GM21786 (cell line): ENCODE measurements around the gene PITPNM3.

Experiments used
- ATAC-seq: cut with Tn5 transposase; IDR thresholded peaks from one replicate; pipeline ENCODE4 v1.9.1; 2021; ENCODE audit not compliant: unreplicated experiment

PITPNM3 gene

DNA sequence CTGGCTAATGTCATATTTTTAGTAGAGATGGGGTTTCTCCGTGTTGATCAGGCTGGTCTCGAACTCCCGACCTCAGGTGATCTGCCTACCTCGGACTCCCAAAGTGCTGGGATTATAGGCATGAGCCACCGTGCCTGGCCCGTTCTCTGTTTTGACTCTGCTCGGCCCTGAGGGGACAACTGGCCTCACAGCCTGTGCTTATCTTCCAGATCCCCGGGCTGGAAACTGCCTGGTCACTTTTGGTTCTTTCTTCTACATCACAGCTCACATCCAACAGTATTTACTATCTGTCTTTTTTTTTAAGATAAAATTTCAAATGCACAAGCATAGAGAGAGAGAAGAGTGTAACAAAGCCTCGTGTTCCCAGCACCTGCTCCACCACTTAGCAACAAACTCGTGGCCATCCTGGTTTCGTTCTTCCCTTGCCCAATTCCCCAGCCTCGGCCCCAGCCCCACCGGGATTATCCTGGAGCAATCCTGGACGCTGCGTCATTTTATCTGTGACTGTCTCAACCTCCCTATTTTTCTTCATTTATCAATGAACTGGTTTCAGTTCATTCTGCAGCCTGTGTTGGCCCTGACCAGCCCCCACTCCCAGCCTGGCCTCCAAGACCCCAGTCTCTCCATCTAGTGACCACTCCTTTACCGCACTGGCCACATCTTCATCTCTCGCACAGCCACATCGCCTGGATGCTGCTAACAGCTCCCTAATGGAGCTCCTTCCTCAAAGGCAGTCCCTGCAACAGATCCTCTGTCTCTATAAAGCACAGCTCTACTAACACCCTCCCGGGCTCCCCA lies 91.0 kb downstream of the PITPNM3 start:
- ATAC-seq, result no peak

DNA sequence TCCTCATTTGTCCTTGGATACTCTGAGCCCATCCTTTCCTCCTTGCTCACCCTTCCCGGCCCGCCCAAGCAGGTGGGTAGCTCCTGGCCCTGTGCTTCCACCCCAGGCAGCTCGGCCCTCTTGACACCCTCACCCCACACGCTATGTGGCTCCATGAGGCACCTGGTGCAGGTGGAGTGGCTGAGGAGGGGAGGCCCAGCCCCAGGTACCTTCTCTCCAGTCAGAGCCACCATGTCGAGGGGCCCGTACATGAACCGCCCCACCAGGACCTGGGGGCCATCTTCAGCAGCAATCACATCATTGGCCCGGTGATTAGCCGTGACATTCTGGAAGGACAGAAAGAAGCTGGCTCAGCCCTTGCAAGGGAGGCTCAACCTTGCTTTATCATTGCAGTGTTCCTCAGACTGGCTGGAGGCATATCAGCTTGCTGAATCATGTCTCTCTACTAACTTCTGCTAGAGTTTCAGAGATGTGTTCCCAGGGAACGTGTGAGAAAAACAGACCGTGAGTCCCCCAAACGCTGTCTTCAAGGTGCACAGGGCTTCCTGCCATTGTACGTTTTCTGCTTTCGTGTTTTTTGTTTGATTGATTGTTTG lies 91.8 kb downstream of the PITPNM3 start:
- ATAC-seq, result no peak

DNA sequence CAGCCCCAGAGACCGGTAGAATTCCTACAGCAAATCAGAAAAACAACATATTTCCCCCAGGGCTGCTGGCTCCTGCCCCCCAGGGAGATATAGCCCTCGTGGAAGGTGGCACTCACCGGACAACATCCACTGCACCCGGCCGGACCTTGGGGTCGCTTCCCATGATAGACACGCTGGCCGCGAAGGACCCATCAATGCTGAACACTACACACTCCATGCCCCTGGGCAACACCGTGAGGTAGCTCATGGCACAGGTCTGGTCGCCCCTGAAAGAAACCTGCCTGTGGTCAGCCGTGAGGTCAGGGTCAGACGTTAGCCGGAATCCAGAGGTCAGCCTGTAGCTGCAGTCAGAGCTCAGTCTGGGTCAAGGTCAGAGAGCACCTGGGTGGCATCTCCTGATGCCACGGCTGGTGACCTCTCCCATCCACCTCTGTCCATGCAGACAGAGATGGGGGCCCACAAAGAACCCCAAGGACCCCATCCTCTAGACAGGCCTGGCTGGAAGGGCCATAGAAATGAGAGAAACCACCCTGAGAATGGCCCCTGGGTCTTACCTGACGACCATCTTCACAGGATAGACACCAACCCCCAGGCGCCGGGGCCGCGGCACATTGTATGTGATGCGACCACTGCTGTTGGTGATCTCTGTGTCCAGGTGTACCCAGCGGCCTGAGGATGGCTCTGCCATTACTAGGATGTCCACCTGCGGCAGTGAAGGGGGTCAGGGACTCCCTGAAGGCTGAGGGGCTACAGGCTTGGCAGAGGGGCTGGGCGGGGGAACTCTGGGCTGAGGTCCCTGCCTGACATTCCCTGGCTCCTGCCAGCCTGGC lies 92.5 kb downstream of the PITPNM3 start:
- ATAC-seq, result no peak

DNA sequence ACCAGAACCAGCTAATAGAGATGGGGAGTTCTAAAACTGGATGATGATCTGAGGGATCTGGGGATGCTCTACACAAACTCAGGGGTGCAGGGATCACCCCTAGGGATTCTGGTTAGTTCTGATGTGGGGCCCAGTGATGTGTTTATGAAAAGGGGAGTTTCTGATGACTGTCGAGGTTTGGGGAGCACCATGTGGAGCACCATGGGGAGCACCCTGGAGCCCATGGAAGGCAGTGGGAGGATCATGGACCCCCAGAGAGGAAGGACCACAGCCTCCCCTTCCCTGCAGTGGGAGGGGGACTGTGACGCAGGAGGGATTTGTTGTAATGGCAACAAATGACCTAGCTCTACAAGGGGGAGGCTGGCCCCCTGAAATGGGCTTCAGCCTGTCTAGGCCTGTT lies 93.7 kb downstream of the PITPNM3 start:
- ATAC-seq, result no peak

DNA sequence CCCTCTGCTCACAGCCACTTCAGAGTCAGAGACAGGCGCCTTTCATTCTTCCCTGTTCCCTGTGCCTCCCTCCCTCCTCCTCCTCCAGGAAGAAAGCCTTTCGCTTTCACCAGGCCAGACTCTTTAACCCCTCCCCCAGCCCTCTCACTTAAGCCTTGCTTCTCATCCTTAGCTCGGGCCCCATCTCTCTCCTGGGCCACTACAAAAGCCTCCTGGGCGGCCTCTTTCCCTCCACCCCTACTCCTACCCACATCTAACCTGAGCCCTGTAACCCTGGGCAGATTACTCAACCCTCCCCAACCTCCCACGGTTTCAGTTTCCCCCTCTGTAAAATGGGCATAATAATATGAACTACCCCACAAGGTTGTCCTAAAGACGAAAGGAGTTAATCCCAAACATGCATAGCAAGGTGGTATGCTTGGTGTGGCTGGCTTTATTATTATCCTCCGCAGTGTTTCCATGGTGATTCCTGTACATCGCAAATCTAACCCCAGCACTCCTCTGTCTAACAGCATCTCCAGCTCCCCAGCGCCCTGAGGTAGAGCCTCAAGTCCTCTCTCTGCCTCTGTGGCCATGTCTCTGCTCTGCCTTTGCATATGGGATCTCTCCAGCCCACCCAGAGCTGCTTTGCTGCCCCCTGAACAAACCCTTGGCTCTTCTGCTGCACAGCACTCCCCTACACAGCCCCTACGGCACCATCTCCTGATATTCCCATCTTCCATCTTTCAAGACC lies 94.4 kb downstream of the PITPNM3 start:
- ATAC-seq, result no peak

DNA sequence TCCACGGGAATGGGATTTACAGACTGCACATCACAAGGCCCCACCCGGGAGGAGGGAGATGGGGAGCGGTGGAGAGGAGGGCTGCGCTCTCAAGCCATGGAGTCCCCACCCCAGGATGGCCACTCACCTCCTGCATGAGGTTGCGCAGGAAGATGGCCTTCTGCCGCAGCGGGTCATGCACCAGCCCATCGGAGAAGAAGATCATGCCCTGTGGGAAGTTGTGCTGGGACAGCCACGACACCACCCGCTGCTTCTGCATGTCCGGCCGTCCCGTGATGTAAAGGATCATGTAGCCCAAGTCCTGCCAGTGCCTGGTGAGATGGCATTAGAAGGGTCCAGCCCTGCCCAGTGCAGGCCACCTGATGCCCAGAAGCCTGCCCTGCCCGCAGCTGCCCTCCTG lies 95.1 kb downstream of the PITPNM3 start:
- ATAC-seq, result no peak

DNA sequence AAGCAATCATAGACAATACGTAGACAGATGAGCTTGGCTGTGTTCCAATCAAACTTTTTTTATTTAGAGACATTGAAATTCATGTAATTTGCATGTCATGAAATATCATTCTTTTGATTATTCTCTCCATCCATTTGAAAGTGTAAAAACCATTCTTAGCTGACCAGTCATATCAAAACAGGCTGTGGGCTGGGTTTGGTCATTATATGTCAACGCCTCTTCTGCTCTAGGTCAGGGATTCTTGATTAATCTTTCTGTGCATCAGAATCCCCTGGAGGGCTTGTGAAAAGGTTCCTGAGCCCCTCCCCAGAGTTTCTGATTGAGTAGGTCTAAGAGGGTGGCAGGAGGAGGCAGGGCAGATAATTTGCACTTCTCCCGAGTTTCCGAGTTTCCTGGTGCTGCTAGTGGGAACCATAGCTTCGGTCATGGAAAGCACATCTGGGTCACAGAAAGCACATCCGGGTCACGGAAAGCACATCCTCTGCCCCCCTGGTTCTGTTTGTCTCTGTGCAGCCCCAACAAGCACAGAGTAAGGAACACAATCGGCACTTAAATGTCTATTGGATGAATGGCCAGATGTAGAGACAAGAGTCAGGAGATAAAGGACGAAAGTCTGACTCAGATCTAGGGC lies 95.7 kb downstream of the PITPNM3 start:
- no peak for ATAC-seq

DNA sequence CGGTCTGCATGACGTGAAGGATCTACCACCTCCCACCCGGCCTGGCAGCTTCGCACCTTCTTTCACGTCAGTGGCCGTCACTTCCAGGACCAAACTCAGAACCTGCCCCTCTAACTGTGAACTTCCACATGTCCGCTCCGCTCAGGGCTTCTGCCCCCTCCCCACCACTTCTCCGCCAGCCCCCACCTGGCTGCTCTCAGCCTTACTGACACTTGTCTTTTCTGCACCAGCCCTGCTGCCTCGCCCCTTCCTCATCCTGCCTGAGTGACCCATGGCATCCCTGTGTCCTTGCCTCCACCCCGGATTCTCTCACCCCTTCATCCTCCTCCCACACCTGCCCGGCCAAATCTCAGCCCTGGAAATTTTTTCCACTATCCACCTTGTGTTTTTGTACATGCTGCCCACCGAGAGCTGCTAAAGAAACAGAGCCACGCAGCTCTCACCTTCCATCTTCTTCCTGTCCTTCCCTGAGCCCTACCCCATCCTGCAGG lies 97.8 kb downstream of the PITPNM3 start:
- no peak for ATAC-seq

DNA sequence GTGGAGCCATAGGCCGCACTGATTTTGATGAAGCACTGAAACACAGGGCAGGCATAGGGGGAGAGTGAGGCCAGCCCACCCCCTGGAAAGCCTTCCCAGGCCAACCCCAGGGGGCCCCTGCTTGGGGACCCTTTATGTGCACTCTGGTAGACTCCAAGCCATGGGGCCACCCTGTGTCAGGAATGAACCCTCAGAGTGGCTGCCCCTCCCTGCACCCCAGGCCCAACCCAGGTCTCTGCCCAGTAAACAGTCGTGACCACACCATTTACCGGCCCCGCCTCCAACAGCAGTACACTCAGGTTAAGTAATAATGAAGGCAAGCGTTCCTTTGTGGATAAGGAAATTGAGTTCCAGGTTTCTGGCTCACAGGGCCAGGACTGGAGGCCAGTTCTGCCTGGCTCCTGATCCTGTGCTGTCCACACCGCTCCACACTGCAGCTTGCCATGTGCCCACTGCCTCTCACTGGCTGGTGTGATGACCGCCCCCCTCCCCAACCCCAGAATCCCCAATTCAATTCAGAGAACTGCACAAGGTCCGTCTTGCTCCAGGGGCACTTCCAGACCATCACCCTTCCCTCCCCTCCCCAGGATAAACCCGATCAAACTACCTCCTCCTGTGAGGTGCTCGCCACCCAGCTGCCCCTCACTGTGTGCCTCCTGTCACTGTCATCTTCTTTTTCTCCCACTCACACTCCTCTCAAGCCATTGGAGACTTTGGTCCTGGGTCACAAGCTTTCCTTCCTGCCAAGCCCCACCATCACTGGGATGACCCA lies 98.5 kb downstream of the PITPNM3 start:
- ATAC-seq, result no peak

DNA sequence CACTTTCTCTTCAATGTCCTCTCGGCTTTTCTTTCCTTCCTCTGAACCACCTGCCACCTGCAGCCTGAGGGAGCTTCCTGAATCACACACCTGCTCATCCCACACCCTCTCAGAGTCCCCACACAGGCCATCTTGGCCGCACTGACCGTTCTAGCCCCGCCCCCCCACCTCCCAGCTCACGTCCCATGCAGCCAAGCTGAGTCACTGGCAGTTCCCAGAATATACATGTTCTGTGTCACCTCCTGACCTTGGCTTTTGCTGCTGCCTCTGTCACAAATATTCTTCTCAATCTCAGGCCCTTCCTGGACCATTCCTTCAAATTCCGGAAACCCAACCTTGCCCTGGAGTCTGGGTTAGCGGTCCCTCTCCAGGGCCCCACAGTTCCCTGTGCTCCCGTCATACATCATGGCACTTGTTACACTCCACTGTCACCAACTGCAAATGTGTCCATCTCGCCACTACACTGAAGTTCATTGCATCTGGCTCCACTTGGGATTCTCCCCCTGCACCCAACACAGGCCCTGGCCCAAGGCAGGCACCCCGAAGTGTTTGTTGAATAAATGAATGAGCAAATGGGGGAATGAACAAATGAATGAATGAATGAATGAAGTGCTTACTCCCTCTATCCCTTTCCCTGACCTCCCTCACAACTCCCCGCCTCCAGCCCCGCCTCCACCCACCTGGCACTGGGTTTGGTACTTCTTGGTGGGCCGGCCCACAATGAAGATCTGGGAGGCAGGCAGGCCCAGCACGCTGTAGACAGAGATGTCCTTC lies 99.3 kb downstream of the PITPNM3 start:
- no peak for ATAC-seq

DNA sequence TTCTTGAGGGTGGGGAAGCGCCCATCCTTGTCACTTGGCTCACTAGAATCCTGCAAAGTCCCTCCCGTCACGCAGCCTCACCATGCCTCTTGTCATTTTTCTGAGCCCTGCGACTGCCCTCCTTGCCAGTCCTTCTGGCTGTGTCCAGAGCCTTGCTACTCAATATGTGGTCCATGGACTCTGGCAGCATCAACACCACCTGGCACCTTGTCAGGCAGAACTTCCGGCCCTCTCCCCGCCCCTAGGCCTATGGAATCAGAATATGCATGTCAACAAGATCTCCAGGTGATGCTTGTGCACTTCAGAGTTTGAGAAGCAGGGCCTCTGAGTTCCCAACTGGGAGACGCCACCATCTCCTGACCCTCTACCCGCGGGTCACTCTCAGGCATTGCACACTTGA lies 100.0 kb downstream of the PITPNM3 start:
- ATAC-seq, result no peak

DNA sequence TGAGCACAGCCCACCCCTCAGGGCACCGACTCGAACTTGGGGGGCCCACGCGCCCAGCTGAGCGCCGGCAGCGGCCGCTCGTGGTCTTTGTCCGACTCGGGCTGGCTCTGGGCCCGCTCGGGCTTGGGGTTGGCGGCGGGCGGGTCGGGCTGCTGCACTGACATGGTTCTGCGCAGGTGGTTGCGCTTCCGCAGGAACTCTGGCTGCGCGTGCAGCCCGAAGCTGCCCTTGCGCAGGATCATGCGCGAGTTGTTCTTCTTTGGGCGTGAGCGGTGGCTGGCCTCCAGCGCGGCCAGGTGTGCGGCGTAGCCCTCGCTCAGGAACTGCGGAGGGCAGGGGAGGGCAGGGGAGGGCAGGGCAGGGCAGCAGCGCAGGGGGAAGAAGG lies 101.0 kb downstream of the PITPNM3 start:
- ATAC-seq, result no peak

DNA sequence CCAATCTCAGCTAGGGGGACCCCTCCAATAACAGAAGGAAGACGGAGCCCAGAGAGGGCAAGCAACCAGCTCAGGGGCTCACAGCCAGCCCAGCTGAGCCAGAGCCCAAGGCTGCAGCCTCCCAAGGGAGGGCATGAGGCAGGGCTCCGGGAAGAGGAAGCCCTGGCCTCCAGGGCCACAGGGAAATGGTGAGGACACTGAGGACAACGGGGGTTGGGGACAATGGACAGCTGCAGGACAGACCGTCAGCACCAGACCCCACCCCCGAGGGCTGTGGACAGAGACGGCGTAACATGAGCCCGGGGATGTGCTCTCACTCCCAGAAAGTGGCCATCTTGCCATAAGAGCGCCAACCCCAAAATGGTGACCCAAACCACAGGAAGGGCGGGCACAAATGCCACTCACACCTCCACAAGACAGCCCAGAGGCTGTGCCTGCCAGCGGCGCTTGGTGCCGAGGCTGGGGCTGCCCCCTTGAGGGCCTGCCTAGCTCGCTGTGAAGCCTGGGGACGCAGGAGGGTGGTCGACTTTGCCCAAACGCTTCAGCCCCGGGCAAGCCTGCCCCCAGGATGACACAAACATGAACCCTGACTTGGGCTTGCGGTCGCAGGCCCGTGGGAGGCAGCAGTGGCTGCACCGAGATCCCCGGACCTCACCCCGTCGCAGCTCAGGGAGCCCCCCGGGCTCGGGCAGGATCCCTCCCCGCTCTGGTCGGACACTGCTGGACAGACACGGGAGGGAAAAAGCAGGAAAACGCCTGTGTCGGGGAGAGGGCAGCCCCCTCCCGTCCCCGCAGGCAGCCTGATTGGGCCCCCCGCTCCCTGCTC lies 101.6 kb downstream of the PITPNM3 start:
- ATAC-seq, result no peak

DNA sequence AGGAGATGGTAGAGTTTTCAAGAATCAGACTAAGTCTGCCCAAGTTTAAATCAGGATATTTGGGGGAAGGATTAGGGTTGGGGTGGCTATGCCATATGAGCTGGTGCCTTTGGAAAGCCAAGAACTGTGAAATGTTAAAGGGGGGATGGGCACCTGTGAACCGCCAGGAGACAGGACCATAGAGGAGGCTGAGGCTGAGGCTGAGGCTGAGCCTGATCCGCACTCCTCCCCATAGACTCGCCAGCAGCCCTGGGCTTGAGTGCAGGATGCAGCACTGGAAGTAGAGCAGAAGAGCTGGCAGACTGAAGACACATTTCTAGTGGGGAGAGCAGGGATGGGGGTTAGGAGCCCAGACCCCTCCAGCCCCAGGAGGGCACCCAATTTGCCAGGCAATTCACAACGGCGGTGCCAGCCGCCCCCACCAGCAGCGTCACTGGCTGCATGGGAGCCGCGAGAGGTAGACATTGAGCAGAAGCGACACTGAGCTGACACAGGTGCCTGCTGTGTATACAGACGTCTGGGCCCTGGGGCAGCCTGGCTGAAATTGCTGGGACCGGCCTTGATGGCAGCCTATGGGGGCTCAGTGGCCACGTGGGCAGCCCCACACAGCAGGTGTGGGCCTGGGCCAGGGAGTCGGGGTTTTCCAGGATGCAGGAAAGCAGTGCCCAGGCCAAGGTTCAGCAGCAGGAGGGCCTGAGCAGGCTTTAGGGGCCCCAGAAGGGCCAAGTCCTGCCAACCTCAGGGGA lies 102.9 kb downstream of the PITPNM3 start:
- ATAC-seq, result no peak

DNA sequence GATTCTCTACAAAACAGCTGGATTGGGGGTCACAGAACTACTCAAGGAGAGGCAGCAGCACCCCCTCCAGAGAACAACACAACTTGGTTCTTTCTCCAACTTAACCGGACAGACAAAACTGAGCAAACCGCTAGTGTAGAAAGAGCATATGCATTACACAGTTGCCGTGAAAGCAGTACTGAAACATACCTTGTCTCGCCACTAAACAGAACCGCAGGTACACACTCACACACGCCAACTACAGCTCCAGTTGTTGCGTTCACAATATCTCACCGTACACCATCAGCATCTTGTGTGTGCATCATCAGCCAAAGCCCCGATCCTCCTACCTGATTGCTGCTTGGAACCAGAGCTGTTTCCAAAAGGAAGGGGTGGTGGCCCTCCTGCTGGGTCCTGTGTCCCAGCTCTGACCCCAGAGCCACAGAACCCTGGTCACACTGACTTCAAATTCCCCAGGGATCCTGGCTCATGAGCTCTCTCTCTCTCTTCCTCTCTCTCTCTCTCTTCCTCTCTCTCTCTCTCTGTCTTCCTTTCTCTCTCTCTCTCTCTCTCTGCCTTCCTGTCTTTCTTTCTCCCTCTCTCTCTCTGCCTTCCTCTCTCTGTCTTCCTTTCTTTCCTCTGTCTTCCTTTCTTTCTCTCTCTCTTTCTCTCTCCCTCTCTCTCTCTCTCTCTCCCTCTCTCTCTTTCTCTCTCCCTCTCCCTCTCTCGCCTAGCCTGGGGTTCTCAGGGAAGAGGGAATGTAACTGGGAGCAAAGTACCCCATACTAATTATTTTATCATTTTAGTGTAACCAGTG lies 103.7 kb downstream of the PITPNM3 start:
- ATAC-seq, result no peak

DNA sequence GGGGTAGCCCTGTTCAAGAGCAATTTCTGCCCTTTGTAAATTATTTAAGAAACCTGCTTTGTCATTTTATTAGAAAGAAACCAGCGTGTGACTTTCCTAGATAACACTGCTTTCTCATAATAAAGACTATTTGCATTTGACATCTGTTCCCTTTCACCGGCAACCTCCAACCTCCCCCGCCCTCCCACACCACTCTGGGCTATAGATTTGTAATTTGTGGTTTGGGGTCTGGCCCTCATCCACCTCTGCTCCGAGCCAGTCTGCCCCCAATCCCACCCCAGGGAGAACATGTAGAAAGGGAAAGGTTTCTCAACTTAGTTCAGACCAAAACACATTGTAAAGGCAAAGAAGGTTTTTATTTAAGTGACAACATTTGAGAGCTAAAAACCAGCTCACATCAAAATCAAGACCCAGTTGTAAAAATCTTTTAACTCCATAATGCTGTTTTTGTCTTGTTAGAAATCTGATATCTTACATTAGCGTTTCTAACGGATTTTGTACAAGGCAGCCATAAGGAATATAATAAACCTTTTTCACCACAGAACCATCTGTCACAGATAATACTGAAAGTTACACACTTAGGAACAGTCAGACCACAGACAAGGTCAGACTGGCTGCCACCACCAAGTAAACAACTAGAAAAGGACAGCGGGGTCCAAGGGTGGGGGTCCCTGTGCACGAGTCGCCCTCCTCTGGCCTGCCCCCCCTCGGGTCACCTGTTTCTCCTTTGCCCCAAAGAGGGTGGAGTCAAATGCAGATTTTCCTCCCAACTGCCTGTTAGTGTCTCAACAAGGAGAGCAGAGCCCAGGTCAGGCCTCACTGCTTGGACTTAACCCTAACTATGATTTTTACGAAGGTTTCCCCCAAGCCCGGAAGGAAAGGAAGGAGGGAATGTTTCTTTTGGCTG lies 105.2 kb downstream of the PITPNM3 start:
- ATAC-seq, result no peak
